Stromal cell of bone marrow (primary cell): ENCODE results near the gene BCL2A1.
"Not testable (repeated sequence)": the region's sequence is repeated elsewhere in the genome, so short reads cannot be mapped to it uniquely, and the experiment has no call there.

ENCODE experiments used
- DNase-seq: peaks from one replicate; pipeline ENCODE4 v3.0.0-alpha.2; 2012; ENCODE audit warnings: low read depth

The BCL2A1 gene

DNA sequence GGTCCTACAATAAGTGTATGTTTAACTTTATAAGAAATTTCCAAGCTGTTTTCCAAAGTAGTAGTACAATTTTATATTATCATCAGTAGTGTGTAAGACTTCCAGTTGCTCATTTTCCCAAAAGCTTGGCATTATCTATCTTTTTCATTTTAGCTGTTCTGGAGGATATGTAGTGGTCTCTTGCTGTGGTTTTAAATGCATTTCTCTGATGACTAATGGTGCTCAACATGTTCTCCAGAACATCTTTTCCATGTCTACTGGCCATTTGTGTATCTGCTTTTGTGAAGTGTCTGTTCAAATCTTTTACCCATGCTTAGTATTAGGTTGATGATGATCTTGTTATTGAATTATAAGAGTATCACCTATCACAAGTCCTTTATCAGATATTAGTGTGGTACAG, 13.3 kb downstream of the BCL2A1 start:
- no peak for DNase-seq

DNA sequence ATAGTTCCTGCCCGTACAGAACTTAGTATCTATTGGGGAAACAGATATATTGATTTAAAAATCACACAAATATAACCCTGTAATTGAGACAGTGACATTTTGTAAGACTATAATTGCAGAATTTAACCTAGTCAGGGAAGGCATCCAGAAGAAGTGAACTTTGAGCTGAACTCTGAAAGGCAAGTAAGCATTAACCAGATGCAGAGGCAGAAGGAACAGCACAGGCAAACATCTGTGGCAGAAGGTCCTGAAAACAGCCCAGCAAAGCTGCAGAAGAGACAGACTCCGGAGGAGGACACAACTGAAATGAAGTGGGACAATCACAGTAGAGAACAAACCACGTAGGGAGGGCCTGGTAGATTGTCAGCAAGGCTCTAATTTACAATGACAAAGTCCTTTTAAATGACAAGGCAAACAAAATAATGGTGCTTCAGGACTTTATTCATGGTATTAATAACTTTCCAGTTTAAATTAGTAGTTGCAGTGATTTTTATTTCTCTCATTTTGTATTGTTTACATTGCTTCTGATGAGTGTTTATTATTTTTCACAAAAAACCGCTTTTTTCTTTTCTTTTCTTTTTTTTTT, 14.5 kb downstream of the BCL2A1 start:
- no peak for DNase-seq

DNA sequence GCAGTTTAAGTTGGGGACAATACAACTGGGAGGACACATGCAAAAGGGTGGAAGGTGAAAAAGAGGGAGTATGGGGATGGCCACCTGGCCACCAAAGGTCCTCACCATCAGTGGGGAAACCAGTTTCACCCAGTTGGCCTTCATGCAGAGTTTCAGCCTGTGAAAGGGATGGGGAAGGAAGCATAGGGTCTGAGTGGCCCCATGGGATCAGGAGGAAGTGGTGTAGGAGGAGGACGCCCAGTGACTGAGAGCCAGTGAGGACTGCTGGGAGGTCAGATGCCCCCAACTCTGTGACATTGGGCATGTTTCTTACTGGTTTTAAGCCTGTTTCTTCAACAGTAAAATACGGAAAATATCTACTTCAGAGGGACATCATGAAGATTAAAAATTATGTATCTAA, 16.3 kb downstream of the BCL2A1 start:
- no peak for DNase-seq

DNA sequence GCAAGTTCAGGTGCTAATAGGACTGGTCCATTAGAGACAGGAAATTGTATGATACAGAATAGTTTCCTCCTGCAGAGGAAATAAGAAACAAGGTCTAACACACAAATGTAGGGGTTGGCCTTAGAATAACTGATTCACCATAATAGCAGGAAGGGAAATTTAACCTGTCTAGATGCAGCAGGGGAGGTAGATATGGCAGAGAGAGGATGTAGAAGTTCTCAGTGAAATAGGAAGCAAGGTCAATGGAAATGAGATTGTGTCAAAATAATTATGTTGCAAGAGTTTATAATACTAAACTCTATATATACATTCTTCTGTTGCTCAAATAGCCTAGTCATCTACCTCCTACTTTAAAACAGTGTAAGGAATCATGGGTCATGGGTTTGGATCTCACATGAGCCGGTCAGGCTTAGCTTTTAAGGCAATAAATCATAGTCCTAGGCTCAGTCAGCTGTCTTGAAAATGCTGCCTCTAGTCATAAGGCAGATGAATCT, 17.0 kb downstream of the BCL2A1 start:
- no peak for DNase-seq

DNA sequence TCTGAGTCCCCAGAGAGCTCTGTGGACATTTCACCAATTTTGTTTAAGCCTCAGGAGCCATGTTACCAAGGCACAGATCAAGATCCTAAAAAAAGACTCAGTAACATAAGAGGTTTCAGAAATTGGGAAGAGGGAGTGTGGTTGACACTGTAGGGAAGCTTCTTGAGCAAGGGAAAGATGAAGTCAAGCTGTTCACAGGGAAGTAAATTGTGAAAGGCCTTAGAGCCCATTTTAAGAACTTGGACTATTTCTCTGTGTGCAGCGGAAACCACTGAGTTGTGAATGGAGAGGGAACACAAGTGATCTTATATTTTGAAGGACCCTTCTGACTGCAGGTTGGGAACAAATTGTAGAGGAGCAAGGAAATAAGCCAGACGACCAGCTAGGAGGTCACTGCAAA, 18.7 kb downstream of the BCL2A1 start:
- DNase-seq = no peak

DNA sequence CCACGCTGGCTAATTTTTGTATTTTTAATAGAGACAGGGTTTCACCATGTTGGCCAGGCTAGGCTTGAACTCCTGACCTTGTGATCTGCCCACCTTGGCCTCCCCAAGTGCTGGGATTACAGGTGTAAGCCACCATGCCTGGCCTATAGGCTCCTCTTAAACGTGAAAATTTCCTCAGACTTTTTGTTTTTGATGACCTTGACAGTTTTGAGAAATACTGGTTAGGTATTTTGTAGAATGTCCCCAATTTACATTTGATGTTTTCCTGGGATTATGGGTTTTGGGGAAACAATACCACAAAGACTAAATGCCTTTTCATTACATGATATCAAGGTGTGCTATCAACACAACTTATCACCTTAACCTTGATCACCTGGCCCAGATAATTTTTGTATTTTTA, 20.7 kb downstream of the BCL2A1 start:
- DNase-seq = no peak

DNA sequence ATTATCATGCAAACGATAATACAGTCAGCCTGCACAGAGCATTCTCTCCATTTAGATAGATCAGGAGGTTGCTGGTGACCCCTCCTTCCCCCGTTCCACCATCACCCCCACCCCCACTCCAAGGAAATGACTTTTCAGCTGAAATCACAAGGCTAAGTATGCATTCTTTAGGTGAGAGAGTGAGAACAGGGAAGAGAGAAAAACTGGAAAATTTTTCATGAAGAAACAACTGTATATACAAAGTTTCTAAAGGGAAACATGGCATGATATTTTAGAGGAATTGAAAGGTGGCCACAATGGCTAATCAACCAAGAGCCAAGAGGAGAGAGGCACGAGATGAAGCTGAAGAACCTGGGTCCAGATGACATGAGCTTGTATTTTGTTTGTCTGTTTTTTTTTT, 22.2 kb downstream of the BCL2A1 start:
- no peak for DNase-seq

DNA sequence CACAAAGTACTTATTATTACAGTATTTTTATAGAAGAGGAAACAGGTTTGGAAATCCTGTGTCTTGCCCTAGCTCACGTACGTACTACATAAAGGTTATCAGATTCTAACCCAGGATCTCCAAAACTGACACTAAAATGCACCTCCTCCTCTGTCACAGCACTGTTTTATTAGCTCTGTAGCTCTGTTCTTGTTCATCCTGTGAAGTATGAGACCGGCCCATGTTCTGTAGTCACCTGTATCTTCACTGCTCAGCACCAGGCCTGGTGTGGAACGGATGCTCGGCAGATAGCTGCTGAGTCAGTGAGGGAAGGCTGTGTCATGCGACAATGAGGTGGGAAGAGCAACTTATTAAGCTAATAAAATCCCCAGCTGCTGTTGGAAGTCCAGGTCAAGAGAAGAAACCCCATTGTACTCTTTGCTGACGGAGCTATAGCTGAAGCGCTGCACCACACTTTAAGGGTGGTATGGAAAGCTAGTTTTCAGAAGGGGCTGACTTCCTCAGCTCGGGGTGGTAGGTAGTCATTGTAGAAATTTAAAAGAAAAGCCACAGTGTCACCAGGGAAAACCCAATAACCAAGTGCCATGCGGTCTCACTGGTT, 22.8 kb downstream of the BCL2A1 start:
- DNase-seq = no peak

DNA sequence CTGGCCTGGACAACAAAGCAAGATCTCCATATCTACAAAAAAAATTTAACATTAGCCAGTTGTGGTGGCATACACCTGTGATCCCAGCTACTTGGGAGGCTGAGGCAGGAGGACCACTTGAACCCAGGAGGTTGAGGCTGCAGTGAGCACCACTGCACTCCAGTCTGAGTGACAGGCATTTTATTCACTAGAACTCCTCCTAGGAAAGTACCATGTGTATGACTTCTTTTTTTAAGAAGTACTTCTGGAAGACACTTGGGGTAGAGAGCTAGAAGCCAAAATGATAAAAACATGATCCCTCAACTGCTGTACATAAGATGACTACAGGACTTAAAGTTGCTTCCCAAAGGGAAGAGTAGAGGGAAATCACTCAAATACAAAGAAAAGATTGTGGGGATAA, 24.0 kb downstream of the BCL2A1 start:
- no peak for DNase-seq

DNA sequence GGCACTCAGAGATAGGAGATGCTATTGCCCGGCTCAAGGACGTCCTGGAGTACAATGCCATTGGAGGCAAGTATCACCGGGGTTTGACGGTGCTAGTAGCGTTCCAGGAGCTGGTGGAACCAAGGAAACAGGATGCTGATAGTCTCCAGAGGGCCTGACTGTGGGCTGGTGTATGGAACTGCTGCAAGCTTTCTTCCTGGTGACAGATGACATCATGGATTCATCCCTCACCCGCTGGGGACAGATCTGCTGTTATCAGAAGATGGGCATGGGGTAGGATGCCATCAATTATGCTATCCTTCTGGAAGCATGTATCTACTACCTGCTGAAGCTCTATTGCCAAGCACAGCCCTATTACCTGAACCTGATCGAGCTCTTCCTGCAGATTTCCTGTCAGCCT, 26.4 kb downstream of the BCL2A1 start:
- no peak for DNase-seq

DNA sequence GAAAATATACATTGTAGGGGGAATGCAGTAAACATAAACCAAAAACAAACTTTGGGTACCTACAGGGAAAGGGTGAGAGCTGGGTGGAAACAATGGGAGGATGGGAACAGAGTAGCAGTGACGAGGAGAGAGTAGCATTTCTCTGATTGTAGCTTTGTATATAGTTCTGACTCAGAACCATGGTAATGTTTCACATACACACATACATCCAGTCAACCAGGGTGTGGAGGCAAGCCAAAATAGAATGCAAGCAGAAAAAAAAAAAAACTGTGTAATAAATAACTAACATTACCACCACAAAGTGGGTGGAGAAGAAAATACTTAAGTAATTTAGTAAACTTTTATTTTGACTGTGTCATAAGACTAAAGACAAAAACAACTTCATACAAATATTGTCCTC, 27.2 kb downstream of the BCL2A1 start:
- DNase-seq = no peak

DNA sequence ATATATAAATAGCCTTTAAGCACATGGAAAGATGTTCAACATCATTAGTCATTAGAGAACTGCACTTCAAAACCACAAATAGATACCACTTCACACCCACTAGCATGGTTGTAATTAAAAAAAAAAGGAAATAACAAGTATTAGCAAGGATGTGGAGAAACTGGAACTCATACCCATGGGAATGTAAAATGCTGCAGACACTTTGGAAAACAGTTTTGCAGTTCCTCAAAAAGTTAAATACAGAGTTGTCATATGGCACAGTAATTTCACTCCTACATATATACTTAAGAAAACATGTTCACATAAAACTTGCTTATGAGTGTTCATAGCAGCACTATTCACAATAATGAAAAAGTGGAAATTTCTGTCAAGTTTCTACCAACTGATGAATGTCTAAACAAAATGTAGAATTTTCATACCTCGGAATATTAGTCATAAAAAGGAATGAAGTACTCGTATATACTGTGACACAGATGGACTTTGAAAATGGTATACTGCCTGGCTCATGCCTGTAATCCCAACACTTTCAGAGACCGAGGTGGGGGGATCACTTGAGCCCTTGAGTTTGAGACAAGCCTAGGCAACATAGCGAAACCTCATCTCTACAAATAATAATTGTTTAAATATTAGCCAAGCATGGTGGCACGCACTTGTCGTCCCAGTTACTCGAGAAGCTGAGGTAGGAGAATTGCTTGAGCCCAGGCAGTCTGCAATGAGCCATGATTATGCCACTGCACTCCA, 28.1 kb downstream of the BCL2A1 start:
- no peak for DNase-seq

DNA sequence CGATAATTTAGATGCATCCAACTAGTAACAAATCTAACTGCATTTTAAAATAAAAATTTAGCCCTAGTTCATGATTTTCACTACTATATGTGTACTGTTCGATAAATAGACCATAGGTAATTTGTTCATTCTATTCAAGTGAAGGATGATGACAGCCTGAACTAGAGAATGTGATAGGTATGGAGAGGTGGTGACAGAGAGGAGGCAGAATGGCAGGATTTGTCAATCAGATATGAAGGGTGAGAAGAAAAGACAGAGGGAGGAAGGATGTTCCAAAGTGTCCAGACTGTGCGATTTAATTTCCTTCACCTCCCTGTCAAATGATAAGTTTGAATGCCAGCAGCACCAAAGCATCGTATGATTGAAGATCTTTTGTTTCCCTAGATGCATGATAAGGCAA, 31.6 kb downstream of the BCL2A1 start:
- DNase-seq = no peak

DNA sequence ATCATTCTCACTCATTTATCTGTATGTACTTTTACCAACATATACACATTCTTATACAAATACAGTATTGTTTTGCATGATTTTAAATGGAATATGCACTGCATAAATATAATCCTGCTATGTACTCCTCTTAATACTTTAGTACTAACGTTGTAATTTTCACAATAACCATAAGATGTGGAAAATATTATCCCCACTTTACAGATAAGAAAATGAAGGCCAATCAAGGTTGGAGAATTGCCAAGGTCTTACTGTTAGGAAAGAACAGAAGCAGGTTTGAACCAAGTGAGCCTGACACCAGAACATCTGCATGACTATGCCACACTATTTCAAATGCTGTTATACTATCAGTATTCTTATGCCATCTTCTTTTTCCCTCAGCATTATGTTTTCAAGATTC, 32.9 kb downstream of the BCL2A1 start:
- DNase-seq = no peak

DNA sequence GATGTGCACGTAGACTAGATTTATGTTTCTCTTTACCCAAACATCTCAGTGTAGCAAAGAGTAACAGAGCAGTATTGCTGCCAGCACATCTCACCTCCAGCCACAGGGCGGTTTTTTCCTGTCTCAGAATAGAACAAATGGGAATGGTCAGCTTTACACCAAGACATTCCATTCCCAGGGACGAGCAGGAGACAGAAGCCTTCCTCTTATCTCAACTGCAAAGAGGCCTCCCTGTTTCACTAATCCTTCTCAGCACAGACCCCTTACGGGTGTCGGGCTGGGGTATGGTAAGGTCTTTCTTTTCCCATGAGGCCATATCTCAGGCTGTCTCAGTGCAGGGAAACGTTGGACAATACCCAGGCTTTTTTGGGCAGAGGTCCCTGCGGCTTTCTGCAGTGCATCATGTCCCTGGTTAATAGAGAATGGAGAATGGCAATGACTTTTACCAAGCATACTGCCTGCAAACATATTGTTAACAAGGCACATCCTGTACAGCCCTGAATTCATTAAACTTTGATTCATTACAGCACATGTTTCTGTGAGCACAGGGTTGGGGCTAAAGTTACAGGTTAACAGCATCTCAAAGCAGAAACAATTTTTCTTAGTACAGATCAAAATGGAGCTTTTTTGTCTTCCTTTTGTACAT, 35.3 kb downstream of the BCL2A1 start:
- not testable (repeated sequence) for DNase-seq

DNA sequence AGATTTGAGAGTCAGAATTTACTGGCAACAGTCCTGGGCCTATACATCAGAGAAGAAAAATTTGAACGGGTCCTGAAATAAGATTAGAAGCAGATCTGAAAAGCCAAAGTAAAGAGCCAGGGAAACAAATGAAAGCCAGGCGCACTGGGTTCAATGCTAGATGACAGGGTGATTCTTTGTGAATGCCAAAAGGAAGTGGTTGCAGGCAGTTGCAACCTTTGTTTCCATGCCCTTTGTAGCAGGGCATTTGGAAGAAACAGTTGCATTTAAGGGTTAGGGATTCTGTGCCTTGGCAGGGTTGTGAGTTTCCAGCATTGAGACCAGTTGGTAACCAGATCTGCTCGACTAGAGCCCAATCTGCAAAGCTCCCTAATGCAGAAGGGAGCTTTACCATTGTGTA, 37.8 kb downstream of the BCL2A1 start:
- DNase-seq = no peak

DNA sequence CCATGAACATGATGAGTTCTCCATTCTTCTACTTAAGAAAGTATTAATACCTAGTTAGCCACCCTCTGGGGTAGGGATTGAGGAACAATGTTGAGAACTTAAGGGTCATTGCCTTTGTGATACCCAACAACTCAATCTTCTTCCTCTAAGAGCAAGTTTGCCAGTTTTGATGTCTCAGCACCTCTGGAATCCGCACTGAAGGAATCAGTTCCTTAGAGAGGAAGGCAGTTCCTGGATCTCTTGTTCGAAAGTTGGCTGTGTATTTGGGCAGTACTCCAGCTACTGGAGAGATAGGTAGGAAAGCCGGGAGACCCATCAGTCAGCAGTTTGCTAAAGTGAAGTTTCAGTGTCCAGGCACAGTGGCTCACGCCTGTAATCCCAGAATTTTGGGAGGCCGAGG, 38.5 kb downstream of the BCL2A1 start:
- DNase-seq = no peak

DNA sequence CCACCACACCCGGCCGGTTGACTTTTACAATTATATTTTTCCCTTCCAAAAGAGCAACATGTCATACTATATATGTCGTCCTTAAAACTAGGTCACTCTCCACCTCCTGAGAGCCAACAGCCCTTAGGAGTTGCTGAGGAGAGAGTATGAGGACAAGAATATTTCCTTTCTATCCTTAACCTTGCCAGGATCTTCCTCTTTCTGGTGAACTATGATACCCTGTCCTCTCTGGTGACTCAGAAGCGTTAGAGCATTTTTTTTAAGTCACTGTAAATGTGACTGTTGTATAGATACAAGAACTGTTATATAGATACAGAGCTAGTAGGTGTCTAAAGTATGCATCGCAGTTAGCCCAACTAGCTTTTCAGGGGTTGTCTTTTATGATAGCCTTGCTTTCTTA, 40.5 kb downstream of the BCL2A1 start:
- no peak for DNase-seq

DNA sequence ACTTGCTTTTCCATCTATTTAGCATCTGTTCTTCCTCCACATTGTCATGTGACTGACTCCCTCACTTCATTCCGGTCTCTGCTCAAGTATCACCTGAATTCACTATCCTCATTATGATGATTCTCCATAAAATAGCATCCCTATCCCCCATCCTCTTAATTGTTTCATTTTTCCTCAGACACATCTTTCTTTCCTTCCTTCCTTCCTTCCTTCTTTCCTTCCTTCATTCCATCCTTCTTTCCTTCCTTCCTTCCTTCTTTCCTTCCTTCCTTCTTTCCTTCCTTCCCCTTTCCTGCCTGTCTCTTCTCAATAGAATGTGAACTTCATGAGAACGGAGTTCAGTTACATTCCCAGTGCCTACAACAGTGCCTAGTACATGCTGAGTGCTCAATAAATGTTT, 41.6 kb downstream of the BCL2A1 start:
- DNase-seq = no peak

DNA sequence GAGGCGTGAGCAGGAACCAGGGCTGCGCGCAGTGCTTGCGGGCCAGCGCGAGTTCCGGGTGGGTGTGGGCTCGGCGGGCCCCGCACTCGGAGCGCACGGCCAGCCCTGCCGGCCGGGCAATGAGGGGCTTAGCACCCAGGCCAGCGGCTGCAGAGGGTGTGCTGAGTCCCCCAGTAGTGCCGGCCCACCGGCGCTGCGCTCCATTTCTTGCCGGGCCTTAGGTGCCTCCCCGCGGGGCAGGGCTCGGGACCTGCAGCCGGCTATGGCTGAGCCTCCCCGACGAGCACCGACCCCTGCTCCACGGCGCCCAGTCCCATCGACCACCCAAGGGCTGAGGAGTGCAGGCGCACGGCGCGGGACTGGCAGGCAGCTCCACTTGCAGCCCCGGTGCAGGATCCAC, 44.9 kb downstream of the BCL2A1 start:
- DNase-seq = not testable (repeated sequence)

DNA sequence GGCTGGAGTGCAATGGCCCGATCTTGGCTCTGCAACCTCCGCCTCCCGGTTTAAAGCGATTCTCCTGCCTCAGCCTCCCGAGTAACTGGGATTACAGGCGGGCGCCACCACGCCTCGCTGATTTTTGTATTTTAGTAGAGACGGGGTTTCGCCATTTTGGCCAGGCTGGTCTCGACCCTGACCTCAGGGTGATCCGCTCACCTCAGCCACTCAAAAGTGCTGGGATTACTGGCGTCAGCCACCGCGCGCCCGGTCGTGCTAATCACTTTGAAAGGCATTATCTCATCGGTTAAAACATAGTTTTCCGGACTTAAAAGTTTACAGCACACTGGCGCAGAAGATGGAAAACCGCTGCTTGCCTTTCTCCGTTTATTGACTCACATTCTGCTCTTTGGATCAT, 46.6 kb downstream of the BCL2A1 start:
- no peak for DNase-seq

DNA sequence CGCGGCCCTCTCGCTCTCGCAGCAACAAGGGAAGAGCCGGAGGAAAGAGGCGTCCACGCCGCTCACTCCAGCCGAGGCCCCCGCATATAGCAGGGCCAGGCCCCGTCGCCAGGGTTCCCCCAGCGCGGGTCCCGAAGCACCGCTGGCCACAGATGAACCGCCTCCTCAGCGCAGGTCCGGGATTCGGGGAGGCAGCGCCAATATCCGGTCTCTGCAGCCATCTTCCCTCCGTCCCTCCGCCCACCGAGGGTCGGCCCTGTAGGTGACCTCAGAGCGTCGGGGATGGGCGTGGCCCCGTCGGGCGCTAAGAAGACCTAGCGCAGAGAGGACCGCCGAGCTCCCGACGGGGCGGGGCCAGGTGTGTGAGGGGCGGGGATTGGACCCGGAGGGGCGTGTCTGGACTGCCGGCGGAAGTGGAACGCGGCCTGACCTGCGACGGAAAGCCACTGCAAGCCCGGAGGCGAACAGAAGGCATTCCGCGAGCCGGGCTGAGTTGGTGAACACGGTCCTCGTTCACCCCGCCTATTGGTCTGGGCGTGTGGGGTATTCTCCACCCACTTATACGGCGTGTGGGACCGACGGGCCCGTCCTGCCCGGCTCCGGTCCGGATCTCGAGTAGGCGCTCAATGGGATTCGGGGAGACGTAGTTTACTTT, 47.4 kb downstream of the BCL2A1 start:
- peak; percentile 78 for DNase-seq

DNA sequence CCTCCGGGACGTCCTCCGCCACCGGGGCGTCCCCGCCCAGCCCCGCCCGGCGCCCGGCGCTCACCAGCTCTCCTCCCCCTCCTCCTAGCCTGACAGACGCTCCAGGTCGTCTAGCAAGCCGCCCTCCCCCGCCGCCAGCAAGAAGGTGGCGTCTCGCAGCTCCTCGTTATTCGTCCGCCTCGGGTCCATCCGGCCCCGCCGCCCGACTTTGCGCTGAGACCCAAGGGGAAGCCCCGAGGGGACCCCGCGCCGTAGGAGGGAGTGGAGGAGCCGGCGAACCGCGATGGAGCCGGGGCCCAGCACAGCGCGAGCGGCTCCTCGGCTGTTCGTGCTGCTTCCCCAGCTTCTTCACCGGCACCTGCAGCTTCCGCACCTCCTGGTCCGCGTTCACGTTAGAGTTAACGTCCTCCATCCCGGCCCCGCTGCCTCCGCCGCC, 47.9 kb downstream of the BCL2A1 start:
- DNase-seq = peak; percentile 8
